Heart right ventricle (tissue), 16 donors: ENCODE measurements around the gene KCNN3. TPM values are rescaled to one million over a fixed set of nuclear protein-coding genes. Genes with fewer than 3 reads are reported as not detected.
A peak's percentile ranks its signal among the peaks of the same experiment; 100 is the strongest.

Experiments used
- ATAC-seq, 8 donors: fragments of 200-7000 bp; cut with Tn5 transposase; one replicate each; pipeline ENCODE4 v1.9.1; 2020; ENCODE audit warnings: mild to moderate bottlenecking in 8 of 8, moderate library complexity in 8 of 8, moderate number of reproducible peaks in 1 of 8
- DNase-seq, 2 donors: peaks; one replicate each; pipeline ENCODE4 v3.0.0-alpha.2; 2020
- H3K27ac ChIP-seq, 10 donors: fragments of 200-600 bp; sonication (generic) in 2 of 10; one replicate each; pipeline versions ENCODE4 v1.5.0 to v1.8.0; 2020 to 2022; ENCODE audit warnings: mild to moderate bottlenecking in 3 of 10
- H3K27me3 ChIP-seq, 7 donors: fragments of 200-600 bp; one replicate each; pipeline ENCODE4 v1.8.0; 2021 to 2022; ENCODE audit warnings: mild to moderate bottlenecking in 2 of 7
- H3K36me3 ChIP-seq, 9 donors: fragments of 200-600 bp; sonication (generic) in 1 of 9; one replicate each; pipeline versions ENCODE4 v1.5.0 to v1.8.0; 2020 to 2022; ENCODE audit warnings: mild to moderate bottlenecking in 2 of 9
- H3K4me1 ChIP-seq, 9 donors: fragments of 200-600 bp; sonication (generic) in 1 of 9; one replicate each; pipeline versions ENCODE4 v1.5.0 to v1.8.0; 2020 to 2022; ENCODE audit warnings: mild to moderate bottlenecking in 4 of 9
- H3K4me3 ChIP-seq, 10 donors: fragments of 200-600 bp; sonication (generic) in 2 of 10; one replicate each; pipeline versions ENCODE4 v1.5.0 to v1.8.0; 2020 to 2022; ENCODE audit warnings: mild to moderate bottlenecking in 7 of 10, moderate library complexity in 2 of 10
- H3K9me3 ChIP-seq, 11 donors: fragments of 200-600 bp in 10 of 11; sonication (generic) in 2 of 11; one replicate each; pipeline versions ENCODE4 v1.5.0 to v1.8.0; 2013 to 2022; ENCODE audit warnings: mild to moderate bottlenecking in 2 of 11, control low read depth in 1 of 11, moderate library complexity in 1 of 11
- WGBS, 2 donors: extraction: QIAGEN DNeasy Blood & Tissue Kit; methylation state at CpG; one replicate each; pipeline ENCODE4 v1.1.7; 2013; ENCODE audit warnings: inconsistent platforms in 1 of 2; 5-methylcytosine and 5-hydroxymethylcytosine counted together
- intact Hi-C, 10 donors: fragments of 100-400 bp; cut with DNase I; formaldehyde crosslinking; loops; one replicate each; pipeline versions ENCODE4 v1.11.1 to v1.14.2; 2022
- polyA plus RNA-seq, 2 donors: library from polyadenylated mRNA; stranded (reverse); fragments of 200-250 nt; gene quantifications; one replicate each; pipeline ENCODE4 v1.2.3, GENCODE V29; 2013
- total RNA-seq, 10 donors: library from RNA; stranded (reverse); fragmentation: NEBNext Ultra II Directional in 3 of 10; extraction: Animal tissue kit (Norgen Biotek cat#: 25700) in 3 of 10; gene quantifications; one replicate each; pipeline versions ENCODE4 v1.2.1 to v1.2.4, GENCODE V29; 2021 to 2023
- TF ChIP-seq, protein P1 (sequence below), 9 donors: fragments of 200-600 bp; sonication (generic) in 2 of 9; IDR thresholded peaks; one replicate each; pipeline versions ENCODE4 v1.5.0 to v1.8.0; 2021 to 2022; ENCODE audit warnings: antibody characterized with exemption in 9 of 9, mild to moderate bottlenecking in 5 of 9, moderate library complexity in 1 of 9
- donor health status: Arrhythmogenic right ventricular cardiomyopathy.
- donor health status: ischemic (EF 13 %, LVEDD 7.1; RV severe dilation, severe dysfunction).
- donor health status: healthy with polysubstance abuse.
- donor health status: DM: no; HTN: yes; CAD: no.
- donor health status: DM: no; HTN: no; CAD: no.
- donor health status: ischemic (EF 25% LVEDD 6.9; RV normal size, moderate dysfunction).
- donor health status: ischemic (EF 25% LVEDD 5.7; RV mildly dilated, moderate dysfunction).
- donor health status: healthy.
- donor health status: DM: yes; HTN: yes; CAD: no.
- donor health status: Ischemic cardiomyopathy.
- donor health status: ischemic (EF 35%, LVEDD 5.7; RV mildly dilated, moderate dysfunction).
- donor health status: nonischemic (EF 11% LVEDD 7.7; RV severe dilation, severe dysfunction).
- donor health status: DM: yes; HTN: yes; CAD: no.
- donor health status: PGD.
- donor health status: ischemic (EF 29% LVEDD 5.4; RV normal size, mild dysfunction).
- donor health status: nonischemic (EF 23%, LVEDD 6.1; RV moderate dilation, normal function).

Gene KCNN3
- total and polyA plus RNA-seq, 12 donors = 0.17 to 5.9 (median 2.6) TPM

- DNase-seq (peak in 1 of 2 donors; percentile 43), ATAC-seq (peak in 6 of 8 donors; percentile 30 to 54 (median 44))
- peak overlapping the region in 1 of 10 donors; percentile 7 for H3K4me3 ChIP-seq
- H3K36me3 ChIP-seq = no peaks in the 10 kb centered on the region
- TF ChIP-seq, protein P1, sequence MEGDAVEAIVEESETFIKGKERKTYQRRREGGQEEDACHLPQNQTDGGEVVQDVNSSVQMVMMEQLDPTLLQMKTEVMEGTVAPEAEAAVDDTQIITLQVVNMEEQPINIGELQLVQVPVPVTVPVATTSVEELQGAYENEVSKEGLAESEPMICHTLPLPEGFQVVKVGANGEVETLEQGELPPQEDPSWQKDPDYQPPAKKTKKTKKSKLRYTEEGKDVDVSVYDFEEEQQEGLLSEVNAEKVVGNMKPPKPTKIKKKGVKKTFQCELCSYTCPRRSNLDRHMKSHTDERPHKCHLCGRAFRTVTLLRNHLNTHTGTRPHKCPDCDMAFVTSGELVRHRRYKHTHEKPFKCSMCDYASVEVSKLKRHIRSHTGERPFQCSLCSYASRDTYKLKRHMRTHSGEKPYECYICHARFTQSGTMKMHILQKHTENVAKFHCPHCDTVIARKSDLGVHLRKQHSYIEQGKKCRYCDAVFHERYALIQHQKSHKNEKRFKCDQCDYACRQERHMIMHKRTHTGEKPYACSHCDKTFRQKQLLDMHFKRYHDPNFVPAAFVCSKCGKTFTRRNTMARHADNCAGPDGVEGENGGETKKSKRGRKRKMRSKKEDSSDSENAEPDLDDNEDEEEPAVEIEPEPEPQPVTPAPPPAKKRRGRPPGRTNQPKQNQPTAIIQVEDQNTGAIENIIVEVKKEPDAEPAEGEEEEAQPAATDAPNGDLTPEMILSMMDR (IDR thresholded peaks at IDR 0.05) = no peak
- intact Hi-C loops = no loop called here
- peaks cover 0 to 4% (median 0%) of the 10 kb centered on the region in 7 donors for H3K27me3 ChIP-seq
- 57 to 63% methylated on average over 20 of the region's 20 CpGs for WGBS, 2 donors
- no peaks in the 10 kb centered on the region for H3K9me3 ChIP-seq
- peak overlapping the region in 1 of 10 donors; percentile 30 for H3K27ac ChIP-seq
- H3K4me1 ChIP-seq = peaks cover 0 to 54% (median 16%) of the 10 kb centered on the region in 9 donors
Measured at GRCh38 chr1:154747740-154748404, 122.2 kb downstream of the KCNN3 start.

DNA sequence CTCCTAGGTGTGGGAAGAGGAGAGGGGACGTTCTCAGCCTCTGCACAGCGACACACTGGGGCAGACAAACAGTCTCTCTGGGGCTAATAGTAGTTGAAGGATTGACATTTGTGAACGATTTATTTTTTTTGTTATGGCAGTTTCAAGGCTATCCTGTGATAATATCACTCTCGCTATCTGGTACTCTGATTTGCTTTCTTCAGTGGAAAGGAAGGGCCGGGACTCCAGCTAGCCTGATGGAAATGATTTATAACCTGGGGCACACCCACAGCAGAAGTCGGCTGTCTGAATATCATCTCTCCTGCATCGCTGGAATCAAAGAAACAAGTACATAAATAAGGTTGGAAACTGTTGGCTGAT is 122.7 kb downstream of the KCNN3 start:
- WGBS, 2 donors = 72 to 75% methylated on average over 7 of the region's 7 CpGs
- Histone ChIP-seq H3K36me3 (no peaks in the 10 kb centered on the region), H3K27me3 (peaks cover 0 to 4% (median 0%) of the 10 kb centered on the region in 7 donors), H3K27ac (peak overlapping the region in 1 of 10 donors; percentile 30), H3K4me3 (no peak overlapping the region), H3K9me3 (no peaks in the 10 kb centered on the region), H3K4me1 (peaks cover 3 to 59% (median 20%) of the 10 kb centered on the region in 9 donors)
- intact Hi-C loops = no loop called here
- DNase-seq (no peak), ATAC-seq (no peak)
- TF ChIP-seq, protein P1 (IDR thresholded peaks at IDR 0.05) = no peak

- intact Hi-C loops = no loop called here
- ATAC-seq (no peak), DNase-seq (no peak)
- Histone ChIP-seq H3K27ac (no peak overlapping the region), H3K4me3 (no peak overlapping the region), H3K4me1 (peaks cover 7 to 64% (median 26%) of the 10 kb centered on the region in 9 donors), H3K36me3 (no peaks in the 10 kb centered on the region), H3K9me3 (no peaks in the 10 kb centered on the region), H3K27me3 (peaks cover 0 to 4% (median 0%) of the 10 kb centered on the region in 7 donors)
- WGBS, 2 donors = 75 to 88% methylated on average over 6 of the region's 6 CpGs
- TF ChIP-seq, protein P1 (IDR thresholded peaks at IDR 0.05) = no peak
Measured at GRCh38 chr1:154746622-154747299, 123.3 kb downstream of the KCNN3 start.

- intact Hi-C loops = no loop called here
- peak overlapping the region in 1 of 10 donors; percentile 4 for H3K27ac ChIP-seq
- no peak for DNase-seq
- H3K4me1 ChIP-seq = peaks cover 5 to 62% (median 29%) of the 10 kb centered on the region in 9 donors
- H3K4me3 ChIP-seq = no peak overlapping the region
- no peak for ATAC-seq
- H3K36me3 ChIP-seq = no peaks in the 10 kb centered on the region
- H3K9me3 ChIP-seq = peaks cover 0 to 6% (median 0%) of the 10 kb centered on the region in 11 donors
- peaks cover 0 to 4% (median 0%) of the 10 kb centered on the region in 7 donors for H3K27me3 ChIP-seq
- WGBS, 2 donors = 78% methylated on average over 12 of the region's 12 CpGs
- TF ChIP-seq, protein P1 (IDR thresholded peaks at IDR 0.05) = no peak
Measured at GRCh38 chr1:154745750-154746425, 124.2 kb downstream of the KCNN3 start.
